Occipital lobe (tissue), 2 donors: Measurements from ENCODE around the gene EPB41. TPM values are rescaled to one million over a fixed set of nuclear protein-coding genes. Genes with fewer than 3 reads are reported as not detected.

ENCODE experiments used
- DNase-seq: peaks from one replicate; lab custom pipeline; 2025; lab: John Stamatoyannopoulos, UW
- total RNA-seq: library from RNA; depleted of rRNA; stranded (reverse); fragments of >200 nt; gene quantifications from one replicate; pipeline ENCODE4 v1.2.3, GENCODE V29; 2014

Gene EPB41
- total RNA-seq, 1 donor from 2014 or later, result 36.2 TPM

DNA sequence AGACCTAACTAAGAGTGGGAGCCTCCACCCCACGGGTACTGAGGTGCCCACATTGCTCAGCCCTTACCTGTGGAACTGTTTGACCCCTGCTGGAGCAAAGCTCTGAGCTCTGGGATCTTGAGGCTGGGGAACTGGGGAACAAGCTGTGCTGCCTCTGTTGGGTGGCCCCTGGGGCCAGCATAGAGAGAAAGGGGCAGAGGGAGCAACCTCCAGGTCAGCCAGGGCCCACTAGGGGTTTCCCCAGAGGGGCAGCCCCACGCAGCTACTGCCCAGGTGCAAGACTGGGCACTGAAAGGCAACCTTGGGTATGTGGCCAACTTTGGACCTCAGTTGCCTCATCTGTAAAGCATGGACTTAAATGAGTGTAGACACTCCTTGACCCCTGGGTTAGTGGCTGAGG lies 23.5 kb upstream of the EPB41 start:
- no peak for DNase-seq

DNA sequence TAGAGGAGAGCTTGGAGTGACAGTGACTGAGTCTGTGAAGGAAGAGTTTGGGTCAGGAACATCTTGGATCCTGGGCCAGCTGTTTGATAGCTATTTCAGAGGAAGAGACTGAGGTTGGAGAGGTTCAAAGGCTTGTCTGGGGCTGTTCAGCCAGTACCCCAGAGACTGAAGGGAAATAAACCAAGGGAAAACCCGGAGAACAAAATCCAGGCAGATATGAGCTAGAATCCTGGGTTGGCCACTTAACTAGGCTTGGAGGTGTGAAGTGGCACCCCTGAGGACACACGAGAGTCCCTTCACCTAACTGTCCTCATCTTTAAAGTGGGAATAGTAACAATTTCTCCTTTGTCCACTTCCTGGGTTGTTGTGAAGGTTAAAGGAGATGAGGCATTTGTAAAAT lies 23.1 kb upstream of the EPB41 start:
- DNase-seq, result no peak

DNA sequence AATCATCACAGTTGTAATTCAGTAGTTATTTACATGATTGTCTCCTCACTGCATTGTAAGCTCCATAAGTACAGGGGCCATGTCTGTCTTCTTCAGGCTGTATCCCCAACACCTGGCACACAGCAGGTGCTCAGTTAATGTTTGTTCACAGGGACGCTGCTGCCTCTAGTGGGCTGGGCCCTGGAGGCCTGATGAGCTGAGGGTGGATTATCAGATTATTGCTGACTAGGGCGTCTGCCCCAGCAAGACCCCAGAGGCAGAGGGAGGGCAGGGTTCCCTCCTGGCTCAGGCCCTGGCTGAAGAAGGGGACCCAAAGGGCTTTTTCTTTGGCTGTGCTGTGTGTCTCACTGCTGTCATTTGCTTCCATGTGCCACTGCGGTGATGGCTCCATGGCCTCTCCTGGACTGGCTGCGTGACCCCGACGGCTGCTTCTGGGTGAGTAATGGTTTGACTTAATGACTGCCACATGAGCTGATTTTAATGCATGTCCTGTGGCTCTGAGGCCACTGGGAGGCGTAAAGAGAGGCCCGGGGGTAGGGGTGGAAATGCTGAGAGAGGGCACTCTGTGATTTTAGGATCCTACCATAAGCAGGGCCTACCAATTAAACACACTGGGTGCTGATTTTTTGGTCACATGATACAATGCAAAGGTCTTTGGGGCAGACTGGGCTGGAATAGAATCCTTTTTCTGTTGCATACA lies 20.8 kb upstream of the EPB41 start:
- DNase-seq, result no peak

DNA sequence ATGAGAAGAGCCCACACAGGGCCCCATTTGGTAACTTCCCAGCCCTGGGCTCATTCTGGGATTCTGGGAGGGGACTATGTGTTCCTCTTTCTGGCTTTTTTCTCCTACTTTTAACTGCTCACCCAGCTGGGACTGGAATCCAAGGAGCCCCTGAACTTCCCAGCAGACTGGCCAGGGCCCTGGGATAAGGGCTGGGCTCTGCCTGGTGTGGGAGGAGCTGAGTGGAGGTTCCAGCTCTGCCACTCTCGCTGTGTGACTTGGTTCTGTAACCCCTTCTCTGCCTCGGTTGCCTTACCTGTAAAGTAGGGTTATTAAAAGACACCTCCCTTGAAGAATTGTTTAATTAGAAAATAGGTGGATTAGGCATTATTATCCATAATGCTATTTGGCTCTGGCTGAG lies 19.6 kb upstream of the EPB41 start:
- no peak for DNase-seq

DNA sequence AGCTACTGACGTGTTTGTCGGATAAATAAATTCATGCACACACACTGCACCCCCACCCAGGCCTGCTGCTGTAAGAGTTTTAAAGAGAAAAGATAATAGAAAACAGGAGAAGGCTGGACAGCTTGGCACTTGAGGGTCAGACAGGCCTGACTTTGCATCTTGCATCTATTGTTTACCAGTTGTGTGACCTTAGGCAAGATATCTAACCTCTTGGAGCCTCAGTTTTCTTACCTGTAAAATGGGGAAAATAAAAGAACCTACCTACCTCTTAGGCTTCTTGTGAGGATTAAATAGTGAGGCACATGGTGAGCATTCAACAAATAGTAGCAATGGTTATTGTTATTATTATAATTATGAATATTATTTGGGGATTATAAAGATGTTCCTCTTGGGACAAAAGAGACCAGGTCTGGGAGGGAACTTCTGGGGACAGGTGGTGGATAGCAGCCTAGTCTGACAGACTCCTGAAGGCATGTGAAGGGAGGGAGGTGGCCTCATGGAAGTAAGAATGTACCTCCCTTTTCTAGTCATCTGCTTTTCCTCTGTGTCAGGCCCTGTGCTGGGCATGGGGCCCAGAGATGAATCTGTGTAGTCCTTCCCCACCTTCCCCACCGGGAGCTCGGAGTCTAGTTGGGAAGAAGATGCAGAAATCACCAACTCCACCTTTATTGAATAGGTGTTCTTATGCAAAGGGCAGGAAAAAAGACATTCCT lies 18.3 kb upstream of the EPB41 start:
- DNase-seq, result no peak

DNA sequence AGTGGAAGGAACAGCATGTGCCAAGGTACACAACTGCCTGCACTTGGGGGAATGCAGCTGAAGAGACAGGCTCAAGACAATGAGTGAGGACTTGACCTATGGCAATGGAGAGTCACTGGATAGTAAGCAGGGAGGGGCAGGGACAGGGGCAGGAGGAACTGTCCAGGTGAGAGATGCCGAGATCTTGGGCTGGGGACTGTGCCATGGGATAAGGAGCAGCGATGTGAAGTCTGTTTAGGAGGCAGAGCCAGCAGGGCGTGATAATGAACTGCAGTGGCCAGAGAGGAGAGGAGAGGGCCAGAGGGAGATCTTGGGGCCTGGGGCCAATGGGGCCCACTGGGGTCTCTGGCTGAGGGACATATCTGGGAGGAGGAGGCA lies 17.8 kb upstream of the EPB41 start:
- no peak for DNase-seq

DNA sequence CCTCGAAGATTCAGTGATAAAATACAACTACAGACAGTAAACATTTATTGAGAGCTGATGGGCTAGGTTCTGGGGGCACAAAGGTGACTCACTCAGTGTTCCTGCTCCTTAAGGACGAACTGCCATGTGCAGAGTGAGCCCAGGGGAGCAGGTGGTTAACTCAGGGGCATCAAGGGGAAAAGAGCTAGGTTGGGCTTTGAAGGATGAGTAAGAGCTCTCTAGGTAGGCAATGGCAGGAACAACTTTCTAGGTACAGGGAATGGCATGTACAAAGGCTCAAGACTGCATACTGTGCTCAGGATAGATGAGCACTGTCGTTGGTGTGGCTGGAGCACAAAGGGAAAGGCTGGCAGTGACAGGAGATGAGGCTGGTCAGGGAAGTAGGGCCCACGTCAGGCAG lies 16.6 kb upstream of the EPB41 start:
- DNase-seq, result no peak

DNA sequence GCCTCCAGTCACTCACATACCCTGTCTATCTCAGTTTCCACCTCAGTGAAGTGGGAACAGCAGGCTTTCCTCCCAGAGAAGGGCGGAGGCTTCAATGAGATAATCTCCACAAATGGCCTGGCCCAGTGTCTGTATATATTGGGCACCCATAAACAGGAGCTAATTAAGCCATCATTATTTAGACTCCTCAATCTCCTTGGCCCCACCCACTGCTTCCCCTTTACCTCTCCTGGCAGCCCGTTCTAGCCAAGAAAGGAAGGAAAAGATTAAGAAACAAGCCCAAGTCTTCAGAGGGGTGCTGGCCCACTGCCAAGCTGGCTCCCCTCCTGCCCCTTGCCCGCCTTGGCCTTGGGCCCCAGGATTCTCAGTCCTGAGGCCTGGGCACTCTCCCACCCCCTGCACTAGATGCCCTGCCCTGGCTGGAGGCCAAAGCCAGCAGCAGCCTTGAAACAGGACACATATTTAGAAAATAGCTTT lies 15.9 kb upstream of the EPB41 start:
- DNase-seq, result no peak

DNA sequence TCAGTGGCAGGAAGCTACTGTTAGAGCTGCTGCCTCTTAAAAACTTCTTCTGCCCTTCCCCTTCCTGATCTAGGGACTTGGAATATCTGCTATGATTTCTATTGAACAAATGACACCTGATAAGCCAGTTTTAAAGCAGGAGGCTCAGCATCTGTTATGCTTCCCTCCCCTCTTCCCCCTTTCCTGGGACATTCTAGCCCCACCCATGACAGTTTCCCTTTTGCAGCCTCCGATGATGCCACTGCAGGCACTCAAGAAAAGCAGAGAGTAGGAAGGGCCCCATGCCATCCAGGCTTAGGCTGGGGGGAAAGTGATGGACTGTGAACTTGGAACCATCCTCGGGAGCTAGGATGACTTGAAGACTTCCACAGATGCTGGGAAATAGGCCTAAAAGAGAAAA lies 15.1 kb upstream of the EPB41 start:
- DNase-seq, result no peak

DNA sequence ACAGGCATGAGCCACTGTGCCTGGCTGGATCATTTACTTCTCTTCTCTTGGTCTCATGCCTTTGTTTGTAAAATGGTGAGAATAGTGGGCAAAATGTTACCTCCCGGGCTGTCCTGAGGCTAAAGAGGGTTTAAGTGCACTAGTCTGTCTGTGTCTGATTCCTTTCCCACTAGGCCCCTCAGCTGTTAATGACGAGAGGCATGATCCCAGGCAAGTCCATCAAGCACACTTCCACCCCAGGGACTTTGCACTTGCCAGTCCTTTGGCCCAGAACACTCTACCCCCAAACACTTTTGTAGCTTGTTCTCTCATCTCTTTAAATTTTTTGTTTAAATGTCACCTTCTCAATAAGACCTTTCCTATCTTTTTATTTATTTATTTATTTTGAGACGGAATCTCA lies 13.8 kb upstream of the EPB41 start:
- DNase-seq, result no peak

DNA sequence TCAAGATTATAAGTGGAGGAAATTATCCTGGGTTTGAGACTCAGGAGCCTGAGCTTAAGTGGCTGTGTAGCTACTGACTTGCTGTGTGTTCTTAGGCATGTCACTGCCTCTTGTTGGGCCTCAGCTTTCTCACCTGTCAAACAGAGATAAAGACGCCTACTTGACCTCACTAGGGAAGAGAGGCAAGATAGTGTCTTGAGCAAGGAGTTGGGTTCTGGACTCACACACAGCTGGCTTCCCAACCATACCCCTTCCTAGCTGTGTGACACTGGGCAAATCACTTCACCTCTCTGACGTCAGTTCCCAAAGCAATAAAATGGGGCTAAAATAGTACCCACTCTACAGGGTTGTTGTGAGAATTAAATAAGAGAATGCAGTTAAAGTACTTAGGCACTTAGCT lies 11.6 kb upstream of the EPB41 start:
- no peak for DNase-seq

DNA sequence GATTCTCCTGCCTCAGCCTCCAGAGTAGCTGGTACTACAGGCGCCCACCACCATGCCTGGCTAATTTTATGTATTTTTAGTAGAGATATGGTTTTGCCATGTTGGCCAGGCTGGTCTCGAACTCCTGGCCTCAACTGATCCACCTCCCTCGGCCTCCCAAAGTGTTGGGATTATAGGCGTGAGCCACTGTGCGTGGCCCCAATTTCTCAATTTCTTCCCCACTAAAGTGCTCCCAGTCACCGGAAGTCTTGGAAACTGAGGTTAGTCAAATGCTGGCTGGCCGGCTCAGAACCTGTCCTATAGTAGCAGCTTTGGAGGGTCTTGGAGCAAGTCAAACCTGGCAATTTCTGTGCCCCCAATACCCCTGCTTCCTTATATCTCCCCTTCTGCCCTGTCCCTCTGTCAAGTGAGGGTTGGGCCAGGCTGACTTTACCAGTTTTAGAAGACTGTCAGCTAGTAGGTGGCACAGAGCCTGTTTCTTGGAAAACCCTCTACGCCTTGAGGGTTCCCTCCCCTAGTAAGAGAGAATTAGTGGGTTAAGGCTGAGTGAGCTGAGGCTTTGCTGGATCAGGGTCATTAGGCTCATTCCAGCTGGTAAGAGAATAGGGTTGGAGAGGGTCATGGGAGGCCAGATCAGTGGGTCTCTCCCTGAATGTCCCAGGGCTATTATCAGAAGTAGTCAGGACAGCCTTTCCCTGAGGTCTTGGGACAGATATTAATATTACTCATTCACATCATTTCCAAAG lies 8.3 kb upstream of the EPB41 start:
- no peak for DNase-seq

DNA sequence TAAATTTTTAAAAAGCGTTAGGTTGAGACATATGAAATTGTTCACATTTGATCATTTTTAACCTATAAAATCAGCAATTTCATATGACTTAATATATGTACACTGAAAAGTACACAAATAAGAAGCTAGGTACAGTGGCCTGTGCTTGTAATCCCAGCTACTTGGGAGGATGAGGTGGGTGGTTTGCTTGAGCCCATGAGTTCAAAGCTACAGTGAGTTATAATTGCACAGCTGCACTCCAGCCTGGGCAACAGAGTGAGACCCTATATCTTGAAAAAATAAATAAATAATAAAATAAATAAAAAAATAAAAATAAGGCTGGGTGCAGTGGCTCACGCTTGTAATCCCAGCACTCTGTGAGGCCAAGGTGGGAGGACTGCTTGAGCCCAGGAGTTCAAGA lies 5.2 kb upstream of the EPB41 start:
- no peak for DNase-seq

DNA sequence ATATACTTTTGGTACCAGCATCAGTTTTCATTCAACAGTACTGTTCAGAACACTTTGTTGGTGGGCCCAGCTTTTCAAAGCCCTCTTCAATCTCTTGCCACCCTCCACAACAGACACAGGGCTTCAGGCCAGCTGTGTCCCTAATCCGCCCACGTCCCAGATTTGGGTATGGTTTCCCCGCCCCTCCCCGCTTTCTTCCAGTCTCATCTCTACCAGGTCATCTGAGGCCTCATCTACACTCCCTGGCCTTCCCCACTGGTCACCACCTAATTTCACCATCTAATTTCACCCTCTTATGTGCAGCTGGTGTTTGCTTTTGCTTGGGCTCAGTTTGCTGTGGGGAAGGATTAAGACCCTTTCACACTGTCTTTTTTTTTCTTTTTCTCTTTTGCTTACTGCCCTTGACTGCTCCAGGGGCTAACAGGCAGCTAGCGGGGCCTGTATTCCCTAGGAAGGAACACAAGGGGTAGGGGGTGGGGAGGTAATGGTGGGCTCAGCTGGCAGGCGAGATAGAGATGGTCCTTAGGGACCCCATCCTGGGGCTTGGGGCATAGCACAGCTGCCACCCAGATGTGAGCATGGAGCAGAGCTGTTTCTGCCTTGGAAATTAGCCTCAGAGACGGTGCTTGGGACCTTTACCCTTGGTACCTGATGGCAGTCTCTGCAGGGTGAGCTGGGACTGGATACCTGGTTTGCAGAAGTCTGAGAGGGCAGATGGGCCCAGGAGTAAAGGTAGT lies 3.8 kb upstream of the EPB41 start:
- DNase-seq, result no peak

DNA sequence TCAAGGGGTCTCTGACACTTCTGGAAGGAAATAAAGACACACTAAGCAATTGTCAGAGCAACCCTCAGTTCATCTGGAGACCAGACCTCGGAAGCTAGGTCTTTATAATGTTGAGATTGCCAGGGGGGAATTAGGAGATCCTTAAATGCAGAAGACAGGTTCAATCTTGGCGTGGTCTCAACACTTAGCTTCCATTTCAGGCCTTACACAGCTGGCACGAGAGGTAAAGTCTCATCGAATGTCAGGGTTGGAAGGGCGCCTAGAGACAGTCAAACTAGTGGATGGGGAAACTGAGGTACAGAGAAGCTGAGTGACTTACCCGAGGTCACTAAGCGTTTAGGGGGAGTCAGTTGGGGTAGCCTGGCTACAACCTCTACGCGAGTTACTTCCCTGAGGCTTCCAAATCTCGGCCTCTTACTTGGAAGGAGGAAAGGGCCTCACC lies 562 bp upstream of the EPB41 start:
- DNase-seq, result no peak

DNA sequence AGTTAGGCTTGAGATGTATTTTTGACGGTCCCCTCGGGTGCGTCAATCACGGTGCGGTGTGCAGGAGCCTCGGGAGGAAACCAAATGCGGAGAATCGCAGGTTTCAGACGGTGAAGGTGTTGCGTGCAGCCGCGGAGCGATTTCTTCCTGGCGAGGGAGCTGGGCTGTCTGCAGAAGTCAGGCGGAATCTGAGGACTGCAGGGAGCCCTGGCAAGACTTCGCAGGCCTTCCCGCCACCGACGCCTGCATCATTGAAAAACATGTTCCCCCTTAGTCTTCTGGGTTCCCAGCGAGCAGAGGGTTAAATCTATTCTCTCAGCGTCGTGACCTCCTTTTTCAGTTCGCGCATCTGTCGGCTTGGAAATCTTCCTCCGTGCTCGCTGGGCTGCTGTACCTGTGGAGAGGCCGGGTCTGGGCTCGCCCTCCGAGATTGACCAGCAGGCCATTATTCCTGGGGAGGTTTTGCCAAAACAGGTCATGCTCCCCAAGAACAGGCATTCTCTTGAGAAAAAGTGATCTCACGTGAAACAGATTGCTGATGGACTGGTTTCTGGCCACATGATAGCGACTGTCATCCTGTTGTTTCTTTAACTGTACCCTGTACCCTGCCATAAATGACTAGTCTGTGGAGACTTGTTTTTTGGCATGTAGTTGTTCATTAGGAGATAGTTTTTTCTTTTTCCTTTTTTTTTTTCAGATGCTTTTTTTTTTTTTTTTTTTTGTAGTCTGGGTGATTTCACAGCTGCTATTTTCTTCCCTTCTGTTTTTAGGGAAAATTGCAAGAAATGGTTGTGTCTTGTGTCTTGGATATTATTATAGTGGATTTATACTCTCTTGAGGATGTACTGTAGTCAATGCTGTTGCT lies 894 bp downstream of the EPB41 start:
- no peak for DNase-seq

DNA sequence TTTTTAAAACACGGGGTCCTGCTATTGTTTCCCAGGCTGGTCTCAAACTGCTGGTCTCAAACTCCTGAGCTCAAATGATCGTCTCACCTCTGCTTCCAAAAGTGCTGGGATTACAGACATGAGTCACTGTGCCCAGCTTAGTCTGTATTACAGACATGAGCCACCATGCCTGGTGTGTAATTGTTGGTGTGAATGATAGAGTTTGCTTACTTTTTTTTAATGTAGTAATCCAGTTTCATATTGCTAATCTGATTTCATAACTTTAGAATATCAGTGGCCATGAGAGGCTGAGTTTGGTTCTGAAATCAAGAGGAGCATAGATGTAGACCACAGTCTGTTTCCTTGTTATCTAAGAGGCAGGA lies 3.4 kb downstream of the EPB41 start:
- DNase-seq, result no peak

DNA sequence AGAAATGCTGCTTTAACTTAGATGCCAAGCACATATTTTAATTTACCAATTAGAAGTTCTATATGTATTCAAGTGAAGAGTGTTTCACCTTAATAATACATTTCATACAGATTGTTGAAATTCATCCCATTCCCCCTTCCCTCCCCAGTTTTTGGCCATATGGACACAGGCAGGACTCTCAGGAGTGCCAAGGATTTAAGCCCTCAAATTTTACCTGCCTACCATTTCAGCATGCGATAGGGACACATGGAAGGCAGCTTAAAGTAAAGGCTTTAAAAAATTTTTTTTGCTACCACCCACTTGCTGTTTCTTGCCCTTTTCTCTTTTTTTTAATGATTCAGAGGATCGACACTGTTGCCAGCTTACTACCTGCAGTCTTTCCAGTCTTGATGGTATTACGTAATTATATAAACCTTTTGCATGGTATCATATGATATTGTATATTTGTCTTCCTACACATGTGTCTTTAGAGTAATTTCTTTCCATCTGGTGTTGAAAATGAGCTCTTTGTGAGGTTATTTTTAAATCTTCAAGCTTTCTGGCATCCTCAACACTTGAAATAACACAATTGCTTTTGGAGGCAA lies 7.0 kb downstream of the EPB41 start:
- no peak for DNase-seq

DNA sequence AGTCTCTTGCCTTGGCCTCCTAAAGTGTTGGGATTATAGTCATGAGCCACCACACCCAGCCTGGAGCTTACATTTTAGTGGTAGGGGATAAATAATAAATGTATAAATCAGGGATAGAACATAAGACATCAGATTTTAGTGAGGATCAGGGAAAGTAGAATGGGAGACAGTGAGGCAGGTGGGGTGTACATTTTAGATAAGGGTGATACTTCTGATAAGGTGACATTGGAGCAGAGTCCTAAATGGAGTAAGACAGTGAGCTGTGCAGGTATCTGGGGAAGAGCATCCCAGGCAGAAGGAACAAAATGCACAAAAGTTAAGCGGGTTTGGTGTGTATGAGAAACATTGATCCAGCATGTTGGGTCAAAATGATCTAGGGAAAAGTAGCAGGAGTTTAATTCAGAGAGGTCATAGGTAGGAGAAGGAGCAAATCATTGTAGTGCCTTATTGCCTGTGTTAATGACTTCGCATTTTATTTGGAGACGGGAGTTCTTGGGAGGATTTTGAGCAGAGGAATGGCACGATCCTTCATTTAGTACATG lies 11.1 kb downstream of the EPB41 start:
- DNase-seq, result no peak

DNA sequence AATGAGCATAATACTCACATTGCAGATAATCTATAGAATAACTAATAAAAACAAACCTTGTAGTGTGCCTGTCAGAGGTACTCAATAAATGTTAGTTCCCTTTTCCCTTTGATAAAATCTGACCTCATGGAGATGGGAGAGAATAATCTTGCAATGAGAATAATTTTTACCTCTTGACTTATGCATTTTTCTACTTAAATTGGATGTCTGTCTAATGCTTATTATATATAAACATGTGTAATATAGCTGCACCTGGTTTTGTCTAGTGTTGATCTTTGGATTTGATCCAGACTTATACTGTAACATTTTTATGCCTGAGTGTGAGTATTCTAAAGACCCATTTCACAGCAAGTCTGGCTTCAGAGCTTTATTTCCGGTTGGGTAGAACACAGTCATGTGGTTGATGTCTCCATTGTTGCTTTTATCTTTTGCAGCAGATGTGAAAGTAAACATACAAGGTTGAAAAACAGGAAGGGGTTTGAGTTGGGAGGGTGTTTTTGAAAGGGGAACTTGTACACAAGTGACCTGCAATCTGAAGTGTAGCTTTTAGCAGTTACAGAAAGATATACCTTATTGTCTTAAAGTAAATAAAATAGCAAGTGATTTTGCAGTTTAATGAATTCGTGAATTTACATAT lies 12.4 kb downstream of the EPB41 start:
- DNase-seq, result no peak
